ENCODE measurements around the gene TMEM256.

TMEM256 gene

GRCh38 chr17:7383371-7383741, 20.5 kb downstream of the TMEM256 start:
- H3K36me3 ChIP-seq (ENCODE audit: control insufficient read depth, insufficient read depth, low read length) = no peaks in the 10 kb centered on the region; the same call in 1 of the 2 replicates
- TF ChIP-seq CTCF (IDR thresholded peaks at IDR 0.05; ENCODE audit: insufficient read depth, low read length, poor library complexity, severe bottlenecking) = no peak
- H3K27me3 ChIP-seq (replicated peaks; ENCODE audit: control insufficient read depth, insufficient read depth, low read length) = no peaks in the 10 kb centered on the region; the same call in 1 of the 2 replicates
- H3K4me3 ChIP-seq (replicated peaks; ENCODE audit: low read depth, low read length) = no peak overlapping the region; the same call in 1 of the 2 replicates
- no peak for DNase-seq (ENCODE audit: extremely low read depth, insufficient read length)

GRCh38 chr17:7382901-7383300, 21.0 kb downstream of the TMEM256 start:
- no peak for DNase-seq (ENCODE audit: extremely low read depth, insufficient read length)
- Histone ChIP-seq H3K36me3 (ENCODE audit: control insufficient read depth, insufficient read depth, low read length) (no peaks in the 10 kb centered on the region; the same call in 1 of the 2 replicates), H3K27me3 (replicated peaks; ENCODE audit: control insufficient read depth, insufficient read depth, low read length) (no peaks in the 10 kb centered on the region; the same call in 1 of the 2 replicates), H3K4me3 (replicated peaks; ENCODE audit: low read depth, low read length) (no peak overlapping the region)
- TF ChIP-seq CTCF (IDR thresholded peaks at IDR 0.05; ENCODE audit: insufficient read depth, low read length, poor library complexity, severe bottlenecking) = no peak

GRCh38 chr17:7380855-7381683, 22.8 kb downstream of the TMEM256 start, which contains the start of gene TNK1:
TSS of gene TNK1 (plus strand) at chr17:7381089. CDS start at chr17:7382927, 1,838 bp downstream.
- Histone ChIP-seq H3K36me3 (ENCODE audit: control insufficient read depth, insufficient read depth, low read length) (no peaks in the 10 kb centered on the region), H3K27me3 (replicated peaks; ENCODE audit: control insufficient read depth, insufficient read depth, low read length) (no peaks in the 10 kb centered on the region; the same call in 1 of the 2 replicates), H3K4me3 (replicated peaks; ENCODE audit: low read depth, low read length) (no peak within 1 kb of the TSS)
- no peak for TF ChIP-seq CTCF (IDR thresholded peaks at IDR 0.05; ENCODE audit: insufficient read depth, low read length, poor library complexity, severe bottlenecking)
- DNase-seq (ENCODE audit: extremely low read depth, insufficient read length) = no peak

- no peak for DNase-seq (ENCODE audit: extremely low read depth, insufficient read length)
- Histone ChIP-seq H3K4me3 (replicated peaks; ENCODE audit: low read depth, low read length) (no peak overlapping the region), H3K36me3 (ENCODE audit: control insufficient read depth, insufficient read depth, low read length) (no peaks in the 10 kb centered on the region), H3K27me3 (replicated peaks; ENCODE audit: control insufficient read depth, insufficient read depth, low read length) (no peaks in the 10 kb centered on the region; the same call in 1 of the 2 replicates)
- TF ChIP-seq CTCF (IDR thresholded peaks at IDR 0.05; ENCODE audit: insufficient read depth, low read length, poor library complexity, severe bottlenecking) = no peak
Observed at GRCh38 chr17:7380321-7380720, 23.6 kb downstream of the TMEM256 start.

- Histone ChIP-seq H3K27me3 (replicated peaks; ENCODE audit: control insufficient read depth, insufficient read depth, low read length) (no peaks in the 10 kb centered on the region; the same call in 1 of the 2 replicates), H3K4me3 (replicated peaks; ENCODE audit: low read depth, low read length) (no peak overlapping the region), H3K36me3 (ENCODE audit: control insufficient read depth, insufficient read depth, low read length) (no peaks in the 10 kb centered on the region)
- no peak for DNase-seq (ENCODE audit: extremely low read depth, insufficient read length)
- no peak for TF ChIP-seq CTCF (IDR thresholded peaks at IDR 0.05; ENCODE audit: insufficient read depth, low read length, poor library complexity, severe bottlenecking)
Observed at GRCh38 chr17:7379134-7379533, 24.8 kb downstream of the TMEM256 start.

Measured in GM06990 (cell line).